ENCODE data around the gene HOTAIR.

The HOTAIR gene

GRCh38 chr12:53950437-53950773, 24.3 kb downstream of the HOTAIR start:
- TF ChIP-seq CTCF (IDR thresholded peaks at IDR 0.05; ENCODE audit: insufficient read depth, low read length, poor library complexity, severe bottlenecking): no peak
- H3K36me3 ChIP-seq (ENCODE audit: control insufficient read depth, insufficient read depth, low read length): no peaks in the 10 kb centered on the region
- no peak for DNase-seq (ENCODE audit: extremely low read depth, insufficient read length)
- no peak overlapping the region for H3K4me3 ChIP-seq (replicated peaks; ENCODE audit: low read depth, low read length)
- H3K27me3 ChIP-seq (replicated peaks; ENCODE audit: control insufficient read depth, insufficient read depth, low read length): peaks cover 7% of the 10 kb centered on the region

- no peak for TF ChIP-seq CTCF (IDR thresholded peaks at IDR 0.05; ENCODE audit: insufficient read depth, low read length, poor library complexity, severe bottlenecking)
- H3K27me3 ChIP-seq (replicated peaks; ENCODE audit: control insufficient read depth, insufficient read depth, low read length): peaks cover 8% of the 10 kb centered on the region
- no peak for DNase-seq (ENCODE audit: extremely low read depth, insufficient read length)
- H3K36me3 ChIP-seq (ENCODE audit: control insufficient read depth, insufficient read depth, low read length): no peaks in the 10 kb centered on the region
- no peak overlapping the region for H3K4me3 ChIP-seq (replicated peaks; ENCODE audit: low read depth, low read length)
Observed at GRCh38 chr12:53949631-53950436, 24.9 kb downstream of the HOTAIR start.

GRCh38 chr12:53948650-53949593, 25.8 kb downstream of the HOTAIR start:
- H3K4me3 ChIP-seq (replicated peaks; ENCODE audit: low read depth, low read length): no peak overlapping the region
- no peak for TF ChIP-seq CTCF (IDR thresholded peaks at IDR 0.05; ENCODE audit: insufficient read depth, low read length, poor library complexity, severe bottlenecking)
- DNase-seq (ENCODE audit: extremely low read depth, insufficient read length): no peak
- peaks cover 10% of the 10 kb centered on the region for H3K27me3 ChIP-seq (replicated peaks; ENCODE audit: control insufficient read depth, insufficient read depth, low read length)
- no peaks in the 10 kb centered on the region for H3K36me3 ChIP-seq (ENCODE audit: control insufficient read depth, insufficient read depth, low read length)

- TF ChIP-seq CTCF (IDR thresholded peaks at IDR 0.05; ENCODE audit: insufficient read depth, low read length, poor library complexity, severe bottlenecking): no peak
- Histone ChIP-seq H3K36me3 (ENCODE audit: control insufficient read depth, insufficient read depth, low read length) (no peaks in the 10 kb centered on the region), H3K27me3 (replicated peaks; ENCODE audit: control insufficient read depth, insufficient read depth, low read length) (peaks cover 8% of the 10 kb centered on the region), H3K4me3 (replicated peaks; ENCODE audit: low read depth, low read length) (no peak overlapping the region)
- DNase-seq (ENCODE audit: extremely low read depth, insufficient read length): no peak
Observed at GRCh38 chr12:53947743-53948142, 27.0 kb downstream of the HOTAIR start.

- no peak for DNase-seq (ENCODE audit: extremely low read depth, insufficient read length)
- H3K4me3 ChIP-seq (replicated peaks; ENCODE audit: low read depth, low read length): no peak overlapping the region
- TF ChIP-seq CTCF (IDR thresholded peaks at IDR 0.05; ENCODE audit: insufficient read depth, low read length, poor library complexity, severe bottlenecking): no peak
- peaks cover 6% of the 10 kb centered on the region for H3K27me3 ChIP-seq (replicated peaks; ENCODE audit: control insufficient read depth, insufficient read depth, low read length)
- no peaks in the 10 kb centered on the region for H3K36me3 ChIP-seq (ENCODE audit: control insufficient read depth, insufficient read depth, low read length)
Observed at GRCh38 chr12:53944907-53945847, 29.6 kb downstream of the HOTAIR start.
